ENCODE data around the gene NPAS3.
"Not testable (repeated sequence)": the region's sequence is repeated elsewhere in the genome, so short reads cannot be mapped to it uniquely, and the experiment has no call there.

Gene NPAS3

GRCh38 chr14:33085799-33086198 is 147.1 kb downstream of the NPAS3 start:
- DNase-seq: no peak

GRCh38 chr14:33088274-33088673 is 149.6 kb downstream of the NPAS3 start:
- not testable (repeated sequence) for DNase-seq

DNA sequence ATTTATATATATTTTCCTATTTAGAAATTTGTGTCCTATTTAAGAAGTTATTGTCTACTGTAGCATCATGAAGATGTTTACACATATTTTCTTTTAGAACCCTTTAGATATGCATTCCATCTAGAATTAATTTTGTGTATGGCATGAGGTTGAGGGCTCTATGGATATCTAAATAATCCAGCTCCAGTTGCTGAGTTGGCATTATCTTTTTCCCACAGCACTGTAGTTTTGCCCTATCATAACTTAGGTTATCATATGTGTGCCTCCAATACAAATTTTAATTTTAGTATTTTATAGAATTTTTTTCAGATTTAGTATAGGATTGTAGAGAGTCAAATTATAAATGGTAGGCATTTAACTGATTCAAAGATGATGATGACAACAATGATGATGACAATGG is 159.3 kb downstream of the NPAS3 start:
- DNase-seq: no peak

DNA sequence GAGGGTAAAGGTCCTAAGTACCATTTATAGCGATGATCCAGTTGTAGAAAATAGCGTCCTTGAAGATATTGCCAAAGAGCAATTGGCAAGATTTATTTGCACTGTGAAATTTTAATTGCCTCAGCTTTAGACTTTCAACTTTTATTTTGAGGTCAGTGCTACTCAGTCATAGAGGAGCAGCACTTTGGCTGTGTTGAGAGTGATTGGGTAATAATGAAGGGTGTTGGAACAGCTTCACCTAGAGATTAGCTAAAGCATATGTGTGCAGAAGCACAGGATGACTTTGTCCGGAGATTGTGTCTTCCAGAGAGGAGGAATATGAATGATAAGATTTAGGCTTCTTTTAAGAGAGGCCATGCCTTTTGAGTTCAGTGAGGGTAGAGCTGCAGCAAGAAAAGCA is 164.8 kb downstream of the NPAS3 start:
- DNase-seq: no peak

DNA sequence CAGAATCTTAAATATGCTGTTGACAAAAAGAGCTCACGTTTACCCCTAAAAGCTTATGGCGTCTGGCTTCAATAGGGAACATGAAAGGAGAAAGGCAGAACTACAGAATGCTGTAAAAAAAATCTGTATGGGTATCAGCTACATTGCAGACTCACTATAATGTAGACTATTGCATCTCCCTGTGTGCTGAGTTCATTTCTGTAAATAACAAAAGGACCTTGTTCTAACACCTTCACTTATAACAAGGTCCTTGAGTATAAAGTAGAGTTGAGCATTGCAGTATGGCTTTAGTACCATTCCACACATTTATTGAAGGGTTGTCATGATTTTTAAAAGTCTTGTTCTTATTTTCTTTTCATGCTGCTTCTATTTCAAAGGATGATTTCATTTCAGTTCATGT is 165.3 kb downstream of the NPAS3 start:
- DNase-seq: no peak

DNA sequence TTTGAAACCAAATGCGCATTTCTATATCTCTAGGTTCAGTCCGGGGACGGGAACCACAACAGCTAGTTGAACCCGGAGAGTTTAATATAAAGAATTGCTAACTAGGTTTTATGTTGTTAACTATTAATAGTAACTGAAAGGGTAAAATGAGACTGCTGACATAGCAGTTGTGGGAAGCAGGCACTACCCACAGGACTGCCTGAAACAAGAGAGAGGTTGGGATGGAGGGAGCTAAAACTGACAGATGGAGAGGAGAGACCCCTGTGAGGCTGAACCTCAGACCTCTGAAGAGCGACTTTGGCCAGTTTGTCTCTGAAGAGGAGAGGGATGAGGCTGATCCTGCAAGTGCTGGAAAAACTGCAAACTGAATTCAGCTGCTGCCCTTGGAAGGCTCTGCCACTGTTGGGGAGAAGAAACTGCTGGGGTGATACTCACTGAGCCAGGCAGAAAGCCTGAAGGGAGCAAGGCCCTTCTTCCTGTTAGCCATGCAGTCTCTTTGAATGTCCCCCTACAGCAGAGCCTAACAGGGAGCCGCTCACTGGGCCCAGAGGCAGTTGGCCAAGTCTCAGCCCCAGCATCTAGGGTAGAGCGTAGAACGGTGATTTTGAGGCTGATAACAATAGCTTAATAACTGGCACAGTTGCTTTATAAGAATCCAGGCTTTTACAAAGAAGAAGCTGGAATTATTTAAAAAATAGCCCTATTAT is 172.2 kb downstream of the NPAS3 start:
- DNase-seq: no peak

GRCh38 chr14:33114331-33114730 is 175.7 kb downstream of the NPAS3 start:
- DNase-seq: no peak

- DNase-seq: no peak
Measured at GRCh38 chr14:33118668-33119067, 180.0 kb downstream of the NPAS3 start.

DNA sequence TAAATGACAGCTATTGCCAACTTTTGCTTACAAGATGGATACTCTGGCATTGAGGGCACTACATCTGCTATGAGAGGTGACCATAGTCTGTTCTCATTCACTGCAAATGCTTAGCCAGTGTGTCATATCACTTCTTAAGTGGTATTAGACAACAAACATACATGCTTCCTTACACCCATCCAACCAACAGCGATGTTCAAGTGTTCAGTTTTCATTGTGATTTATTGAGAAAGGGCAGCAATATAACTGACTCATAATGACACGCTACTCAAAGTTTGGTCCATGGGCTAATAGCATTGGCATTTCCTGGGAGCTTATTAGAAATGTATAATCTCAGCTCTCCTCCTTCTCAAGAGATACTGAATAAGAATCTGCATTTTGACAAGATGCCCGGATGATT is 181.7 kb downstream of the NPAS3 start:
- no peak for DNase-seq

- DNase-seq: no peak
Measured at GRCh38 chr14:33120966-33121365, 182.3 kb downstream of the NPAS3 start.

DNA sequence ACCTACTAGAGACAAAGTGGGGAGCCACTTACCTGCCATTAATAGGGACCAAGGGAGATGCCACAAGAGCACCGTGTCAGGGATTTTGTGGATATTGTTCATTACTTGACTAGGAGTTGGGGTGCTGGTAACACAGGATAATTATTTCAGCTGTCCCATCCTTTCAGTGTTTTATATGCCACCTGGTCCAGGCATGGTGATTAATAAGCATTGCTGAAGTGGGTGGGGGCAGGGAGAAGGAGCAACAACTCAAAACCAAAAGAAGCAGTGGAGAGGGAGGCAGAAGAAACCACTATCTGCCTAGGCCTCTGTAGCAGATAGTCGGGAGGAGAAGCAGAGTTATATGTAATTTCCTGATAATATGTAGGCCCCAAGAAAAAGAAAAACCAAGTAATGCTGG is 184.6 kb downstream of the NPAS3 start:
- no peak for DNase-seq

DNA sequence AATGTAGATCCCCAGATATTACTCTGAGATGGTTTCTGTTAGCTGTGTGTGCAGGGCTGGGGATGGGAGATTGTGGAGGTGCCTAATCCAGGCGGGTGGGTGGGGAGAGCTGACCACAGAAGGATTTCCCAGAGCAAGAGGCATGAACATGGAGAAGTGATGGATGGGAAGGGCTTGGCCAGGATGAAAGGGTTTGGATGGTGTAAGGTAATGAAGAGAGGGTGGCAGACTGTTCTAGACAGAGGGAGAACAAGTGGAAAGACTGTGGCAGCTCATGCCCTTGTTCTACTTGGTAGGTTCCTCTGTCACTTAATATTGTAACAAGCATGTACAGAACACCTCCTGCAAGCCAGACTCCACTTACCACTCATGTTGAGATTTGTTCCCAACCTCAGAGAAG is 187.8 kb downstream of the NPAS3 start:
- no peak for DNase-seq

- DNase-seq: no peak
Measured at GRCh38 chr14:33127531-33127930, 188.9 kb downstream of the NPAS3 start.

GRCh38 chr14:33131801-33132200 is 193.1 kb downstream of the NPAS3 start:
- no peak for DNase-seq

GRCh38 chr14:33134162-33134561 is 195.5 kb downstream of the NPAS3 start:
- DNase-seq: no peak

DNA sequence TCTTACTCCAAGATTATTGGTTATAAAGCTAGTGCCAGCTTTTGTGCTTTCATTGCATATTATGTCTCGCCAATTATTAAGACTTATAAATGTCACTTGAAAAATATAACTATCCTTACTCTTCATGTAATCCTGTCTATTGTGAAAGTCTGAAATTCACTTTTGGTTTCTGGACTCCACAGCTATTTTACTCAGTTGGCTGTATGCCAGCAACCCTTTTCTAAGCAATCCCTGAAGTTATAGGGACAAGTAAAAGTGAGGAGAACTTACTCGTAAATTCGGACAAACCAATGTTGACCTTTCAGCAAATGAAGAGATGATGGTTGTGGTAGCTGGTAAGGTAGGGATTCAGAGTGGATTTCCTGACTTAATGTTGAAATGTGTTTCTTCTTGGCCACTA is 196.3 kb downstream of the NPAS3 start:
- DNase-seq: no peak

- DNase-seq: no peak
Measured at GRCh38 chr14:33150666-33151428, 212.2 kb downstream of the NPAS3 start.

DNA sequence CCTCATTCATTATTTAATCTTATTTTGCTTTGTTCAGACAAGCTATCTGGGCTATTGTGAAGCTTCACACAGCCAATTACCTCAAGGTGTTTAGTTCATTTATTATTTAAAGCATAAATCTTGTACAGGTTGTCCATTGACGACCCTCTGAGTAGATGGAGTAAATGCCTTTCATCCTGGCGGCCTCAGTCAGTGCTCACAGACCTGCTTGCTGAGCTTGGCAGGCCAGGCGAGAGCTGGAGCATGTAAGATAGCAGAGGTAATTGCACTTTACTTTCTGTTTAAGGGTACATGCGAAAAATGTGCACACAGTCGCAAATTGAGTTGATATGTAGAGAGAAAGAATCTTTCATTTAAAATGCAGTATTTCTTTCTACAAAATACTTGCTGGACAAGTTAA is 224.4 kb downstream of the NPAS3 start:
- DNase-seq: no peak

DNA sequence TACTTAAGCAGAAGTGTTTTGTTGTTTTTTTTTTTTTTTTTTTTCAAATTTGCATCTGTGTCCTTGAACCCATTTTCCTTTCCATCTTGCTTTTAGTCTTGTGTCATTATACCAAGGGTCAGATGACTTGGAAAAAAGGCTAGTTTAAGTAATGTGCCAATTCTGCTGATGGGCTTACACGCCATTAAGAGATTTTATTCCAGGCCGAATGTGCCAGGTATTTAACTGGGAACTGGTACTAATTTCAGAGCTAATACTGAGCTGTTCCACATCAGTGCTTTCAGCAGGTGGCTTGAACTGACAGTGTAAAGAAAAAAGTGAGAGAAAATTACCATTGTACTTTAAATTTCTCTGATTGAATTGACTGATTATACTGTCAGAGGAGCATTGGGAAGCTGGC is 224.9 kb downstream of the NPAS3 start:
- DNase-seq: no peak

DNA sequence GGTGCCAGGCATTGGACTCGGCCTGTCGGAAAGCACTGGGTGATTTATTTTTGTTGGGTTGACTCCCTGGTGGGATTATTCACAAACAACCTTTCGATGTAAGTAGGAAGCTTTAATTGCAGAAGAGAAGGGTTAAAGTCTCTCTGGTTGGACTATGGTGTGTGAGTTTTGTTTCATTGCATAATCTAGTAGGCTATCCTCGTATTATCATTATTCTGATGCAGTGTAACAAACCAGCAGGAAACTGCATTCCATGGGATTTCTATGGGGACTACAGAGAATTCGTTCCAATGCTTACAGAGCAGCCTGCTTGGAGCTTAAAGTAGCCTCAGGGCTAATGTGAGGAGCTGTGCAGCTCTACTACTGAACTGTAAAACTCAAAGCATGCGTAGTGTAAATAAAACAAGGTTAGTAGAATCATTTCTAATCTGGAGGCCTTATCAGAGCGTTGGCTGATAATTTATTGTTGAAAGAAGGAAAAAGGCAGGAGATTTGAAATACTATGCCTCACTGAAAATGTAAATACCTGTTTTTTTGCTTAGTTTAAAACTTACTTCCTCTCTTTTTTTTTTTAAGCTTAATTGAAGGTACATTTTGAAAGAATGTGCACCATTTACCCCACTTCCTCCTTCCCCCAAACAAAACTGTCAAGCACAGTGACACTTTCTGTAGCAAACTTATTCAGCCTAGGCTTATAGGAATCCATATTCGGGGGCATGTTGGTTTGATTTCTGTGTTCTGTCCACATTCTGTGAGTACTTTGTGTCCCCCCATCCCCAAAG is 226.7 kb downstream of the NPAS3 start:
- no peak for DNase-seq

GRCh38 chr14:33165926-33166289 is 227.2 kb downstream of the NPAS3 start:
- DNase-seq: no peak

DNA sequence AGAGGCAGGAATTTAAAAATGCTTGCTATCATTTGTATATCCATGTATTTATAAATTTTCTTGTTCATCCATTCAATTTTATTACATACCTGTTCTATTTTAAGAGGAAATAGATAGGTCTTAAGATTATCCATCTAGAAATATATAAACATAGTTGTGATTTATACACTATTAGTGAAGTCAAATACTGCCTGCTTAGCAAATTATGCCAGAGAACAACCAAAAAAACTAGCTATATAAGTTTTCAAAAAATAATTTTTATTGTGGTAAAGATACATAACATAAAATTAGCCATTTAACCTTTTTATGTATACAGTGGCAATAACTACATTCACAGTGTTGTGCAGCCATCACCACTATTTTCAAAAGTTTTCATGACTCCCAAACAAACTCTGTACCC is 237.3 kb downstream of the NPAS3 start:
- DNase-seq: no peak

- no peak for DNase-seq
Measured at GRCh38 chr14:33184587-33184986, 245.9 kb downstream of the NPAS3 start.

GRCh38 chr14:33186656-33187055 is 248.0 kb downstream of the NPAS3 start:
- no peak for DNase-seq
